ENCODE results near the gene INIP.
A peak's percentile ranks its signal among the peaks of the same experiment; 100 is the strongest.

INIP gene

DNA sequence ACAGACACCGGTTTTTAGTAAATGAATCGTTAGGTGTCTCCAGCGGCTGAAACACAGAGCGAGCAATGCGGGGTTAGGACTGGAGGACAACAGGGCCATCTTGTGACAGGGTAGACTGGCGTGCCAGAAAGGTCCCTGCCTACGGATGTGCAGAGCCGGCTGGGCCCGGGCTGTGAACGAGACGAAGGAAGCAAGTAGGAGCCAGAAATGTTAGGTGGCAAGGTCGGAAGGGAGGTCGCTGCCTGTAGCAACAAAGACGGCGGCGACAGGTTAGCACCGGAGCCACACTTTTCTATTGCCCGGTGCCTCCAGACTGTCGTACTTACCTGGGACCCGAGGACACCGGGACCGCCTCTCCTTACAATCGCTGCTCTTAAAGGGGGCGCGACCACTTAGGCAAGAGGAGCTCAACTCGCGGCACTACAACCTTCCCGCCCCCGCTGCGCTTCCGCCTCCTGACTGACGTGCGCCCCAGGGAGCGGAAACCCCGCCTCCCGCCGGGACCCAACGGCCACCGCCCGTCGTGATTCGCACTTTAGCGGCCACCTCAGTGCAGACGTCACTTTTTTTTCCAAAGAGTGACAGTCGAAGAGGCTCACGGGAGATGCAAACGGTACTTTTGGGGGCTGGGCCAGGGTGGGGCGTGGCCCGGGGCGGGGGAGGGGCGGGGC, at the start of gene INIP:
TSS of gene INIP (minus strand) at position 457 of the 671 bp plus-strand sequence. CDS start 1,632 bp downstream, outside the sequence.
- peak; percentile 98 for DNase-seq

DNA sequence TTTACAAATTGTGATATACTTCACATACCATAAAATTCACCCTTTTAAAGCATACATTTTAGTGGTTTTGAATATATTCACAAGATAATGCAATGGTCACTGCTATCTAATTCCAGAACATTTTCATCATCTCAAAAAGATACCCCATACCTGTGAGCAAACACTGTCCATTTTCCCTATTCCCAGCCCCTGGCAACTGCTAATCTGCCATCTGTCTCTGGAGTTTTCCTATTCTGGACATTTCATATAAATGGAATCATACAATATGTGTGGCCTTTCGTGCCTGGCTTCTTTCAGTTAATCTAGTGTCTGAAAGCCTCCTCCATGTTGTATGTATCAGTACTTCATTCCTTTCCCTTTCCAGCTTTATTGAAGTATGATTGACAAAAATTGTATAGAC, 47.4 kb upstream of the INIP start:
- DNase-seq: no peak

GRCh38 chr9:112764837-112765236, 46.9 kb upstream of the INIP start:
- DNase-seq: no peak

DNA sequence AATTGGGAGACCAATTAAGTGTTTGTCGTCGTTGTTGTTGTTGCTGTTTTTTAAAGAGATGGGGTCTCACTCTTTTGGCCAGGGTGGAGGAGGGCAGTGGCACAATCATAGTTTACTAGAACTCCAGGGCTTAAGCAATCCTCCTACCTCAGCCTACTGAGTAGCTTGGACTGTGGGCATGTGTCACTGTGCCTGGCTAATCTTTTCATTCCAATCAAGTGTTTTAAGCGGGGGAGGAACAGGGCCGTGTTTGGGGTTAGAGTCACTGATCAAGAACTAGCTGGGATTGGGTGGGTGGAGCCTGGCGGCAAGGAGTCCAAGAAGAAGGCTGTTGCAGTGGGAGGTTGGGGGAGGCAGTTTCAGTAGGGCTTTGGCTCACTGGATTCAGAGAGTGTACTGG, 46.4 kb upstream of the INIP start:
- no peak for DNase-seq

DNA sequence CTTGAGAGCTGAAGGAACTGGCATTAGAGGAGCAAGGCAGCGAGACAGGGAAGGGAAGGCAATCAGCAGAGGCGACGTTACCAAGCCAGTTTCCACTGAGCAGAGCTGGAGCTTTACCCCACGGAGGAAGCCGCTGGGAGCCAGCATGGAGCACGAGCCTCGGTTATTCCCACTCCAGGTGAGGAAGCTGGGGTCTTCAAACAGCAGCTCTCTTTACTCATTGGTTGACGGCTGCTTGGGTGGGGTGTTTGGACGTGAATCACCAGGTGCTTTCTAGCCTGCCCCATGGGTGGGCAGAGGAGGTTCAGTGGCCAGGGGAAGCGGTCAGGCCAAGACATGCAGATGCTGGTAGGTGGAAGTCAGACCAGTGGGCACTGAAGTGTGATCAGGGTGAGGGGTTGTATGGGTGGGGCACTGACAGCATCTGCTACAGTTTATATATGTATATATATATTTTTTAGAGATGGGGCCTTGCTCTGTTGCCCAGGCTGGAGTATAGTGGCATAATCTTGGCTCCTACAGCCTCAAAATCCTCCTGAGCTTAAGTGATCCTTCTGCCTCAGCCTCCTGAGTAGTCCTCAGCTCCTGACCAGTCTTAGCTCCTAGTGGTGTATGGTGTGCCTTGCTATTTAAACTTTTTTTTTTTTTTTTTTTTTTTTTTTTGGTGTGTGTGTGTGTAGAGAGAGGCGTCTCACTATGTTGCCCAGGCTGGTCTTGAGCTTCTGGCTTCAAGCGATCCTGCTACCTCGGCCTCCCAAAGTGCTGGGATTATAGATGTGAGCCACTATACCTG, 45.0 kb upstream of the INIP start:
- no peak for DNase-seq

DNA sequence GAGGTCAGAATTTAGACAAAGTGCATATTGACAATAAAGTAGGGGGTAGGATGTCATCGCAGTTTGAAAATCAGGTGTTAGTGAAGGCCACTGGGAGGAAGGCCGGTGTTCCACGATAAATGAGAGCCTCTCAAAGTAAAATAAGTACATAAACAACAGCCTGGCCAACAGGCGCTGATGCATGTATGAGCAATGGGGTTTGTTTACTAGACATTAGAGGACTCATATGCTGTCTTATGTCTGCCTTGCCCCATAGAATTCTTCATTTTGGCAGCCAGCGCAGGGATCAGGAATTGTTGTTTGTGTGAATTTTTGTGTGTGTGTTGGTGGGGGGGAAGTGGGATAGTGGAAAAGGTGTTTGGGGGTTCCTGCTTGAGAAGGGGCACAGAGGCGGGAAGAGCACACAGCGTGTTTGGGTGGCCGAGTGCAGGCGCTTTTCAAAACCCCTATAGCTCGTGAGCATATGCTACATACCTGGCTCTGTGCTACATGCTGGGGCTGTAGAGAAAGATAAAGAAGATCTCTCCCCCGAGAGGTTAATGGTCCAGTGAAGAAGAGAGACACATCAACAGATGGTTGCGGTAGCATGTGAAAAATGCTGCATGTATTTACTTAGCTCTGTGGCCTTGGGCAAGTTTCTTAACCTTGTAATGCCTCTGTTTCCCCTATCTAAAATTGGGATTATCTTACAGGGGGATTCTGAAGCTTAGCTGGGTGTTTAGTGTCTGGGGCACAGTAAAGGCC, 44.2 kb upstream of the INIP start:
- DNase-seq: no peak

DNA sequence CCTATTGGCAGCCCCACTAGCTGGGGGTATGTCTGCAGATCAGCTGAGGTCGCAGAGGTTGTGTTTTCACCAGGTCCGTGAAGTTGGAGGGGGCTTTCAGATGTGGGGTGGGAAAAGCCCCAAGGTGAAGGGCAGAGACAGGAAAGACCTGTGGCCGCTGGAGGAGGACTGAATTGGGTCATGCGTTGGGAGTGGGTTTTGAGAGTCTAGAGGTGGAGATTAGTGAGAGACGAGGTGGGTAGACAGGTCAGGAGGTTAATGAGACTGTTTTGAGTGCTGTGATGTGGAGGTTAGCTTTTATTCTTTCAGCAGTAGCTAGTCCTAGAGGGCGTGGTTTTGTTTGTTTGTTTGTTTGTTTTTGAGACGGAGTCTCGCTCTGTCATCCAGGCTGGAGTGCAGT, 42.9 kb upstream of the INIP start:
- no peak for DNase-seq

DNA sequence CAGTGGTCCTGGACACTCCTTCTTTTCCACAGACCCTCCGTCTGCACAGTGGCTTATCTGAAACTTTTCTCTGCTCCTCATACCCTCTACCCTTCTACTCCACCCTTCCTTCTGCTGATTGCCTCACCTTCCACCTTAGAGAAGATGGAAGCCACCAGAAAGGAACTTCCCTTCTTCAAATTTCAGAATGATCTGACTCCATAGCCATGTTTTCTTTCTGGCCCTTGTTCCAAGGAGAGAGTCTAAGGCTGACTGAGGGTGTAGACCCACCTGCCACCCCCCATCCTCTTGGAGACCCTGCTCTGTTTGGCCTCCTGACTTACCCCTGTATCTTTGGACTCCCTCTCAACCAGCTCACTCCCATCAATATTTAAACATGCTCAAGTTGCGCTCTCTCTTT, 40.0 kb upstream of the INIP start:
- no peak for DNase-seq

DNA sequence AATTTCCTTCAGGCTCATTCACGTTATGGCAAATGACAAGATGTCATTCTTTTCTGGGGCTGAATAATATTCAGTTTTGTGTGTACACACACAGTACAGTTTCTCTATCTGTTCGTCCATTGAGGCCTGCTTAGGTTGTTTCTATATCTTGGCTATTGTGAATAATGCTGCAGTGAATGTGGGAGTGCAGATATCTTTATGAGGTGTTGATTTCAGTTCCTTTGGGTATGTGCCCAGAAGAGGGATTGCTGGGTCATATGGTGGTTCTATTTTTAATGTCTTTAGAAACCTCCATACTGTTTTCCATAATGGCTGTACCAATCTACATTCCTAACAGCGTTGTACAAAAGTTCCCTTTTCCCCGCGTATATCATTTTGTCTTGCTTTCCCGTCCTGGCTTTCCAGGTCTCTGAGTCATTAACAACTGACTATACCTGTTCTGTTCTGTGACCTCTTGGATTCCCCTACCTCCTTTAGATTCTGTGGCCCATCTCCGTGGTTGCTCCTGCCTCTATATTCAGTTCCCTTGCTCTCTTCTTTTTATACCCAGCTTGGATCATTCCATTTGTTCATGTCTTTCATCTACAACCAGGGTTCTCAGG, 39.5 kb upstream of the INIP start:
- DNase-seq: no peak

GRCh38 chr9:112755675-112756074, 37.8 kb upstream of the INIP start:
- no peak for DNase-seq

GRCh38 chr9:112755016-112755427, 37.1 kb upstream of the INIP start:
- no peak for DNase-seq

DNA sequence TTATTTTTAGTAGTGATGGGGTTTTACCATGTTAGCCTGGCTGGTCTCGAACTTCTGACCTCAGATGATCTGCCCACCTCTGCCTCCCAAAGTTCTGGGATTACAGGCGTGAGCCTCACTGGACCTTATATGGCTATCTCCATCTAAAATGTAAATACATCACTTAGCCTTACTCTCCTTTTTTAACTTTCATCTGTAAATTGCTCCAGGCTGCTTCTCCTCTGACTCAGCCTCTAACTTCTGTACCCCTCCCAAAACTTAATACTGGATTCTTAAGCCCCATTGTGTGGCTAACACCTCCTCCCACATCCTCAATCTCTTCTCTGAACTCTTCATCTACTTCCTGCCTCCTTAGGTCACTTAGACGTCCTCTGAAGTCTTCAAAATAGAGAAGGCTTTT, 36.7 kb upstream of the INIP start:
- DNase-seq: no peak

DNA sequence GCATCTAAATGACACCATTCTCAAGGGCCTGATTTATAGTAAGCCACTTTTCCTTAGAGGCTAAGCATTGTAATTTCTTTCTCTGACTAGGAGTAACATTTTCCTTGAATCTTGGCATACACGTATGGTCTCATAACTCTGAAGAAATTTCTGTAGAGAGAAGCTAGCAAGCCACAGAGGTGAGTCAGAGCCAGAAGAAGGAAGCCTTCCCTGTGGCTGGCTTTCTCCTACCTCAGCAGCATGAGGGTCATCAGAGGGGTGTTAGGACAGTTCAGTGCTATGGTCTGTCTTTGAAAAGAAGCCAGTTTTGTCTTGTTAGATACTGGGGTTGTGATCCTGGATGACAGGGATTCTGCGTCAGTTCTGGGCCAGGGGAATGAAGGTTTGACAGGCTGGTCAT, 35.8 kb upstream of the INIP start:
- DNase-seq: no peak

GRCh38 chr9:112752334-112753125, 34.6 kb upstream of the INIP start:
- DNase-seq: no peak

GRCh38 chr9:112751056-112751795, 33.3 kb upstream of the INIP start:
- DNase-seq: peak; percentile 55

- no peak for DNase-seq
Observed at GRCh38 chr9:112750764-112751055, 32.8 kb upstream of the INIP start.

DNA sequence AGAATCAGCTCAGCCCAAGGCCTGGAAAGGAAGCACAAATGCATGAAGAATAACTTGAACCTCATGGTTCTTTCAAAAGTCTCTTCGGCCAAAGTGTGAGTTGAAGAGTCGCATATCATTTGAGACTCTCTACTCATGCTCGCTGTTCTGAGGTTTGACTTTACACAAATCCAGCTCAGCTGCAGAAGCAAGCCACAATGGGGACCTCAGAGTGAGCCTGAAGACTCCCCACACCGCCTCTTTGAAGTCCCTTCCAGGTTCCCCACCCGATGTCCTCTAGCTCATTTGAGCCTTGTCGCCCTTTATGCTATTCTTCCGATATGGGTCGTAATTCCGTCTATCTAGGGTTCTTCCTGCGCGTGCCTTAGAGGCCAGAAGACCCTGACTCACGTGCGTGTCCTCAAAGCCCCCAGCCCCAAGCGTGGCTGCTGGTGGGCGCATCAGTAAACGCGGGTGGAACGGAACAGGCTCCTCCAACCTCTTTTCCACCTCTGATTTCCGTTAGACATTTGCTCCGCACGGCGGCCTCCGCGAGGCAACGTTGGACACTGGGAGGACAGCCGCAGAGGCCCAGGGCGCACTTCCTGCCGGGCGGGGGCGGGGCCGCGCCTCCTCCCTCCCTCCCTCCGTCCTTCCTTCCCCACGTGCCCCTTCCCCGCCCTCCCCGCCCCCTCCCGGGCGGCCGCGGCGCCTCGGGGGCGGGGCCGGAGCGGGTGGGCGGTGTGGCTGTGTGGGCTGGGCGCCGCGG, 32.3 kb upstream of the INIP start, which contains the start of gene SNX30:
TSS of gene SNX30 (plus strand) at position 745 of the 748 bp plus-strand sequence. CDS start 242 bp downstream, outside the sequence.
- DNase-seq: peak; percentile 88

DNA sequence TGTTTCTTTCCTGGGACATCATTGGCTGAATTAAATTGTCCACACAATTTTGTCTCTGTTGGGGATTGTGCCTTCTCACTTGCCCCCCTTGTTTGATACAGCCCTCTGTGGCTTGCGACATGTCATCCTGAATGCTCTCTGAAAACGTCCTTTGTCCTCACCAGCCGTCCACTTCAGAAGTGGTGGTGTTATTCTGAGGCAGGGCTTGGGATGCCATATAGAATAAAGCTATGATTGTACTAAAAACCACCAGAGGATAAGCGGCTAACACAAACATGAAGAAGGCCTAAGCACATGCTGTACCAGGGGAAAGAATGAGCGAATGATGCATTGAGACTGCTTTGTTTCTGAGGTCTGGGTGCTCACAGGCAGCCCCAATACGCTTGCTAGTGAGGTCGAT, 29.2 kb upstream of the INIP start:
- DNase-seq: no peak

GRCh38 chr9:112744177-112744576, 26.3 kb upstream of the INIP start:
- DNase-seq: no peak

- DNase-seq: no peak
Observed at GRCh38 chr9:112743216-112743836, 25.4 kb upstream of the INIP start.

DNA sequence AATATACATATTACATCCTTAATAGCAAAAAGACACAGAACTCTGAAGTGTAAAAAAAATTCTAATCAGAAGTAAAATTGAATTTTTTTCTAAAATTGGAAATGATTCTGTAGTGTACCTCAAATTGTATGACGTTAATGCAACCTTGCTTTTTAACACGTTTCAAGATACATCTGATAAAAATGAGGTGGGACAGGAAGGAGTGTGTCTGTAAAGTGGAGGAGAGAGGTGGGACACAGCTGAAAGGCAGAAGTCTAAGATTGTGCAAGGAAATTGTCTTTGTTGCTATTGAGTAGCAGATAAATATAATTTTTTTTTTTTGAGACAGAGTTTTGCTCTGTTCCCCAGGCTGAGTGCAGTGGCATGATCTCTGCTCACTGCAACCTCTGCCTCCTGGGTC, 17.0 kb upstream of the INIP start:
- DNase-seq: no peak

Data from NCI-H345 (cell line).